DOHH2 (cell line): ENCODE data around the gene MAN1B1.

Experiments
- EZH2phosphoT487 ChIP-seq: fragments of 200-600 bp; sonication (generic); IDR thresholded peaks from 2 replicates; pipeline ENCODE4 v1.6.1; 2017; ENCODE audit warnings: borderline replicate concordance, mild to moderate bottlenecking, antibody characterized with exemption, low read length, moderate library complexity, mixed read lengths
- TF ChIP-seq, protein P1 (sequence below): fragments of 200-600 bp; sonication (generic); IDR thresholded peaks from one replicate; pipeline ENCODE4 v1.5.1; 2014; ENCODE audit warnings: antibody characterized with exemption, mild to moderate bottlenecking, low read depth, low read length; ENCODE audit not compliant: poor library complexity, severe bottlenecking

- TF ChIP-seq, protein P1, sequence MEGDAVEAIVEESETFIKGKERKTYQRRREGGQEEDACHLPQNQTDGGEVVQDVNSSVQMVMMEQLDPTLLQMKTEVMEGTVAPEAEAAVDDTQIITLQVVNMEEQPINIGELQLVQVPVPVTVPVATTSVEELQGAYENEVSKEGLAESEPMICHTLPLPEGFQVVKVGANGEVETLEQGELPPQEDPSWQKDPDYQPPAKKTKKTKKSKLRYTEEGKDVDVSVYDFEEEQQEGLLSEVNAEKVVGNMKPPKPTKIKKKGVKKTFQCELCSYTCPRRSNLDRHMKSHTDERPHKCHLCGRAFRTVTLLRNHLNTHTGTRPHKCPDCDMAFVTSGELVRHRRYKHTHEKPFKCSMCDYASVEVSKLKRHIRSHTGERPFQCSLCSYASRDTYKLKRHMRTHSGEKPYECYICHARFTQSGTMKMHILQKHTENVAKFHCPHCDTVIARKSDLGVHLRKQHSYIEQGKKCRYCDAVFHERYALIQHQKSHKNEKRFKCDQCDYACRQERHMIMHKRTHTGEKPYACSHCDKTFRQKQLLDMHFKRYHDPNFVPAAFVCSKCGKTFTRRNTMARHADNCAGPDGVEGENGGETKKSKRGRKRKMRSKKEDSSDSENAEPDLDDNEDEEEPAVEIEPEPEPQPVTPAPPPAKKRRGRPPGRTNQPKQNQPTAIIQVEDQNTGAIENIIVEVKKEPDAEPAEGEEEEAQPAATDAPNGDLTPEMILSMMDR = no peak
- no peak for TF ChIP-seq EZH2phosphoT487
Observed at GRCh38 chr9:137041124-137041523, 45.7 kb upstream of the MAN1B1 start.
